ENCODE data around the gene TBCD.

Gene TBCD

GRCh38 chr17:82807562-82807961 lies 55.7 kb downstream of the TBCD start:
- H3K27ac ChIP-seq = no peak overlapping the region
- TF ChIP-seq, protein P1, sequence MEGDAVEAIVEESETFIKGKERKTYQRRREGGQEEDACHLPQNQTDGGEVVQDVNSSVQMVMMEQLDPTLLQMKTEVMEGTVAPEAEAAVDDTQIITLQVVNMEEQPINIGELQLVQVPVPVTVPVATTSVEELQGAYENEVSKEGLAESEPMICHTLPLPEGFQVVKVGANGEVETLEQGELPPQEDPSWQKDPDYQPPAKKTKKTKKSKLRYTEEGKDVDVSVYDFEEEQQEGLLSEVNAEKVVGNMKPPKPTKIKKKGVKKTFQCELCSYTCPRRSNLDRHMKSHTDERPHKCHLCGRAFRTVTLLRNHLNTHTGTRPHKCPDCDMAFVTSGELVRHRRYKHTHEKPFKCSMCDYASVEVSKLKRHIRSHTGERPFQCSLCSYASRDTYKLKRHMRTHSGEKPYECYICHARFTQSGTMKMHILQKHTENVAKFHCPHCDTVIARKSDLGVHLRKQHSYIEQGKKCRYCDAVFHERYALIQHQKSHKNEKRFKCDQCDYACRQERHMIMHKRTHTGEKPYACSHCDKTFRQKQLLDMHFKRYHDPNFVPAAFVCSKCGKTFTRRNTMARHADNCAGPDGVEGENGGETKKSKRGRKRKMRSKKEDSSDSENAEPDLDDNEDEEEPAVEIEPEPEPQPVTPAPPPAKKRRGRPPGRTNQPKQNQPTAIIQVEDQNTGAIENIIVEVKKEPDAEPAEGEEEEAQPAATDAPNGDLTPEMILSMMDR (IDR thresholded peaks at IDR 0.05) = no peak
- TF ChIP-seq ZFX (IDR thresholded peaks at IDR 0.05; ENCODE audit: borderline replicate concordance) = no peak

- no peak overlapping the region for H3K27ac ChIP-seq
- TF ChIP-seq, protein P1 (IDR thresholded peaks at IDR 0.05) = no peak
- TF ChIP-seq ZFX (IDR thresholded peaks at IDR 0.05; ENCODE audit: borderline replicate concordance) = no peak
Measured at GRCh38 chr17:82808006-82808405, 56.1 kb downstream of the TBCD start.

GRCh38 chr17:82808921-82809905 lies 57.3 kb downstream of the TBCD start:
- no peak for TF ChIP-seq ZFX (IDR thresholded peaks at IDR 0.05; ENCODE audit: borderline replicate concordance)
- TF ChIP-seq, protein P1 (IDR thresholded peaks at IDR 0.05) = no peak

DNA sequence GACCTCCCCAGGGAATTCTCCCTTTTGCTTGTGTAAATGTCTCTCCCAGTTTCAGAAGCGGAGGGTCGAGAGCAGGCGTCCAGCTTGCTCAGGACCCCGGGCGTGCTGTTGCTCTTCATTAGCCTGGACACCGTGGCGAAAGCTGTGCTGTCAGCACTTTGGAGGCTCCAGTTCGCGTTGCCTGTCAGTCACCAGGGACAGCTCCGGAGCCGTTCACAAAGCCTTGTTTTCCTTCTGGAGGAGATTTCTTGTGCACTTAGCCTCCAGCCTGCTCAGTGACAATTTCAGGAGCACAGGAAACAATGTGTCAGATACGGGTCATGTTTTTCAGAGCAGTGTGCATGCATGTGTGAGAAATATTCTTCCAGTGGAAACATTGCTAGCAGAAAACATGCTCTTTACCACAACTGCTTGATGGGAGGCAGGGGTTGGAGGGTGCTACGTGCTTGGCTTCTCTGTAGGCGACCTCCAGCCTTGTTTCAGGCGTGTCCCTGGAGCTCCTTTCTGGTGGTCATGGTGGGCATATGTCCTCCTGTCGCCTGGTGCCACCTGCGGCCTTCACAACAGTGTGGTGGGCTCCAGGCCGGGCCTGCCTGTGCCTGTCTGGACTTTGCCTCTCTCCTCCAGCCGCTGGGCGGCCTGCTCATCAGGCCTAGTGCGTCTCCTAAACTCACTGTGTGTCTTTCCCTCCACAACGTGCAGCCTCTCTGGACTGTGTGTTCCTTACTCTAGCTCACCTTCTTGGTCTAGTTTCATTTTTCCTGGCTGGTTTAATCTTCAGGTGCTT lies 59.0 kb downstream of the TBCD start:
- TF ChIP-seq, protein P1 (IDR thresholded peaks at IDR 0.05) = no peak
- no peak for TF ChIP-seq ZFX (IDR thresholded peaks at IDR 0.05; ENCODE audit: borderline replicate concordance)
- no peak overlapping the region for H3K27ac ChIP-seq

More at GRCh38 chr17:82808921-82809905, 57.3 kb downstream of the TBCD start:
- no peak overlapping the region for H3K27ac ChIP-seq

DNA sequence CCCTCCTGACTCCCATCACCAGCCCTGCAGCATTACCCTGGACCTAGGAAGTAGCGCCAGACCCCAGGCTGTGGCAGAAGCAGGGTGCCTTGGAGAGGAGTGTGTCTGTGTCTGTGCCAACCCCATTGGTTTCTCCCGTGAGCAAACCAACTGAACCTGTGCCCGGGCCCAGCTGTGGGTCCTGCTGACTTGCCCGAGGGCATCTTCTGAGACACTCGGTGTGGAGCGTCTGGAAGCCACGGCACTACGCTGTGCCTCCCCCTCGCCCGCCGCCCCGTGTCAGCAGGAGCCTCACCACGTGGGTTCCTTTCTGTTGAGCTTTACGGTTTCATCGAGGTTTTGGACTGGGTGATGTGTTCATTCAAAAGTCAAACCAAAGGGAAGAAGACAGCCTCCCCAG lies 60.2 kb downstream of the TBCD start:
- no peak overlapping the region for H3K27ac ChIP-seq
- TF ChIP-seq, protein P1 (IDR thresholded peaks at IDR 0.05) = no peak
- TF ChIP-seq ZFX (IDR thresholded peaks at IDR 0.05; ENCODE audit: borderline replicate concordance) = no peak

DNA sequence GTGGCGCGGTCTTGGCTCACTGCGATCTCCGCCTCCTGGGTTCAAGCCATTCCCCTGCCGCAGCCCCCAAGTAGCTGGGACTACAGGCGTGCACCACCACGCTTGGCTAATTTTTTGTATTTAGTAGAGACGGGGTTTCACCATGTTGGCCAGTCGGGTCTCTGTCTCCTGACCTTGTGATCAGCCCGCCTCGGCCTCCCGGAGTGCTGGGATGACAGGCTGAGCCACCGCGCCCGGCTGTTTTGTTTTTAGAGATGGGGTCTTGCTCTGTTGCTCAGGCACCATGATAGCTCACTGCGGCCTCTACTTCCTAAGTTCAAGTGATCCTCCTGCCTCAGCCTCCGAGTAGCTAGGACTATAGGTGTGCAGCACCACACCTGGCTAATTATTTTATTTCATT lies 60.7 kb downstream of the TBCD start:
- no peak overlapping the region for H3K27ac ChIP-seq
- no peak for TF ChIP-seq ZFX (IDR thresholded peaks at IDR 0.05; ENCODE audit: borderline replicate concordance)
- TF ChIP-seq, protein P1 (IDR thresholded peaks at IDR 0.05) = no peak

All from 22Rv1 (cell line).